ENCODE data around the gene NAA30.

NAA30 gene

GRCh38 chr14:57400556-57401494 lies 10.4 kb downstream of the NAA30 start:
- no peak for DNase-seq (ENCODE audit: low read depth)

- DNase-seq (ENCODE audit: low read depth), result no peak
Measured at GRCh38 chr14:57401501-57401900, 11.1 kb downstream of the NAA30 start.

GRCh38 chr14:57402173-57402852 lies 11.9 kb downstream of the NAA30 start:
- no peak for DNase-seq (ENCODE audit: low read depth)

- no peak for DNase-seq (ENCODE audit: low read depth)
Measured at GRCh38 chr14:57403521-57403864, 13.1 kb downstream of the NAA30 start.

GRCh38 chr14:57405562-57405961 lies 15.2 kb downstream of the NAA30 start:
- no peak for DNase-seq (ENCODE audit: low read depth)

GRCh38 chr14:57408037-57408436 lies 17.7 kb downstream of the NAA30 start:
- DNase-seq (ENCODE audit: low read depth), result no peak

- DNase-seq (ENCODE audit: low read depth), result no peak
Measured at GRCh38 chr14:57408634-57409033, 18.2 kb downstream of the NAA30 start.

GRCh38 chr14:57412341-57412740 lies 22.0 kb downstream of the NAA30 start:
- no peak for DNase-seq (ENCODE audit: low read depth)

- DNase-seq (ENCODE audit: low read depth), result no peak
Measured at GRCh38 chr14:57413849-57414248, 23.5 kb downstream of the NAA30 start.

- no peak for DNase-seq (ENCODE audit: low read depth)
Measured at GRCh38 chr14:57417228-57417627, 26.8 kb downstream of the NAA30 start.

GRCh38 chr14:57418999-57419398 lies 28.6 kb downstream of the NAA30 start:
- no peak for DNase-seq (ENCODE audit: low read depth)

GRCh38 chr14:57420033-57420432 lies 29.6 kb downstream of the NAA30 start:
- no peak for DNase-seq (ENCODE audit: low read depth)

GRCh38 chr14:57420986-57421385 lies 30.6 kb downstream of the NAA30 start:
- no peak for DNase-seq (ENCODE audit: low read depth)

- DNase-seq (ENCODE audit: low read depth), result no peak
Measured at GRCh38 chr14:57435923-57436322, 45.5 kb downstream of the NAA30 start.

GRCh38 chr14:57461777-57462320 lies 71.5 kb downstream of the NAA30 start:
- no peak for DNase-seq (ENCODE audit: low read depth)

GRCh38 chr14:57462551-57462950 lies 72.2 kb downstream of the NAA30 start:
- no peak for DNase-seq (ENCODE audit: low read depth)

GRCh38 chr14:57464008-57464730 lies 73.8 kb downstream of the NAA30 start:
- no peak for DNase-seq (ENCODE audit: low read depth)

Data from GM04504 (cell line).